ENCODE results near the gene PSMG2.

- TF ChIP-seq CTCF (conservative IDR thresholded peaks at IDR 0.05 in 1 of 2, IDR thresholded peaks at IDR 0.05 in 1 of 2; ENCODE audit: extremely low read depth in 1 of 2, insufficient read depth in 1 of 2, low read depth in 1 of 2, low read length in 2 of 2) (no peak), EZH2 (IDR thresholded peaks at IDR 0.05; ENCODE audit: borderline replicate concordance, low read length) (no peak)
Measured at GRCh38 chr18:12722731-12723130, 19.9 kb downstream of the PSMG2 start.

Measured in mammary epithelial cell (primary cell).